GM13977 (cell line): ENCODE measurements around the gene OSCAR.

Experiments used
- DNase-seq: peaks from one replicate; pipeline ENCODE4 v3.0.0; 2012; ENCODE audit warnings: low spot score
- in situ Hi-C: fragments of 300-500 bp; cut with MboI; formaldehyde crosslinking; loops from one replicate; pipeline ENCODE4 v1.12.0; 2022; ENCODE audit warnings: low sequenced_read_pairs, low pct_unique_long_range_greater_than_20kb, mixed read lengths, inconsistent platforms; ENCODE audit not compliant: unreplicated experiment
- TF ChIP-seq, protein P1 (sequence below): IDR thresholded peaks from 2 replicates; pipeline ENCODE4 v1.5.1; 2012; ENCODE audit warnings: mild to moderate bottlenecking, control low read depth; ENCODE audit not compliant: insufficient read depth; ENCODE audit errors: extremely low read depth, missing control alignments

The OSCAR gene

DNA sequence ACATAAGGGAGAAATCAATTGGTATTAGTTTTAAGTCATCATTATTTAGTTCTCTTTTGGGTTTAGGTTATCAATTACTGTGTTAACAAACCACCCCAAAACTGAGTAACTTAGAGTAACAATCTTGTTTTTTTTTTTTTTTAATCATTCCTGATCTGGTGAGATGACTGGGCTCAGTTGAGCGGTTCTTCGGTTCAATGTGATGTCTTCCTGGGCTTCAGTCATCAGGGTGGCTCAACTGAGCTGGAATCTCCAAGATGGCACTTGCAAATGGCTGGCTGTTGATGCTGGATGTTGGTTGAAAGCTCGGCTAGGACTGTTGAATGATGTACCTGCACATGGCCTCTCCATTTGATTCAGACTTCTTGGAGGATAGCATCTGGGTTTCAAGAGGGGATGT, 16.2 kb downstream of the OSCAR start:
- in situ Hi-C loops, result no loop called here
- TF ChIP-seq, protein P1, sequence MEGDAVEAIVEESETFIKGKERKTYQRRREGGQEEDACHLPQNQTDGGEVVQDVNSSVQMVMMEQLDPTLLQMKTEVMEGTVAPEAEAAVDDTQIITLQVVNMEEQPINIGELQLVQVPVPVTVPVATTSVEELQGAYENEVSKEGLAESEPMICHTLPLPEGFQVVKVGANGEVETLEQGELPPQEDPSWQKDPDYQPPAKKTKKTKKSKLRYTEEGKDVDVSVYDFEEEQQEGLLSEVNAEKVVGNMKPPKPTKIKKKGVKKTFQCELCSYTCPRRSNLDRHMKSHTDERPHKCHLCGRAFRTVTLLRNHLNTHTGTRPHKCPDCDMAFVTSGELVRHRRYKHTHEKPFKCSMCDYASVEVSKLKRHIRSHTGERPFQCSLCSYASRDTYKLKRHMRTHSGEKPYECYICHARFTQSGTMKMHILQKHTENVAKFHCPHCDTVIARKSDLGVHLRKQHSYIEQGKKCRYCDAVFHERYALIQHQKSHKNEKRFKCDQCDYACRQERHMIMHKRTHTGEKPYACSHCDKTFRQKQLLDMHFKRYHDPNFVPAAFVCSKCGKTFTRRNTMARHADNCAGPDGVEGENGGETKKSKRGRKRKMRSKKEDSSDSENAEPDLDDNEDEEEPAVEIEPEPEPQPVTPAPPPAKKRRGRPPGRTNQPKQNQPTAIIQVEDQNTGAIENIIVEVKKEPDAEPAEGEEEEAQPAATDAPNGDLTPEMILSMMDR, result no peak
- no peak for DNase-seq

DNA sequence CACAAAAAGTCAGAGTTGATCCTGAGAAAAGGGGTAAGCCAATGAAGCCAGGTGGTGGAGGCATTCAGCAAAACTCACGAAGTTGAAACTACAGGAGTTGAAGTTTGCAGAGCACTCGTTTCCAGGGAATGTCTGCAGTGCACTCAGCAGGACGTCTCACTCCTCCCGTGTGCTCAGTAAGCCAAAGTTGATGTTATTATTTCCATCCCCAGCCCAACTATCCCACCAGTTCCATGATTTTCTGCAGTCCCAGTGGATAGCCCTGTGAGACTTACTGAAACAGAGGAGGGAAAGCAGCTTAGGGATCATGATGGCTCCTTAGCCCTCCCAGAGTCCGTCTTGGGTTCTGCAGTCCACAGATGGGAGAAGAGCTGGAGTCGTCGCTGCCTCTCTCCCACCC, 19.6 kb downstream of the OSCAR start, which contains the start of gene TARM1:
Gene TARM1, minus strand, starts transcription at position 334 of the 400 bp plus-strand sequence. Its CDS starts 25 bp downstream, at position 309.
- TF ChIP-seq, protein P1, result no peak
- in situ Hi-C loops, result no loop called here
- DNase-seq, result no peak

DNA sequence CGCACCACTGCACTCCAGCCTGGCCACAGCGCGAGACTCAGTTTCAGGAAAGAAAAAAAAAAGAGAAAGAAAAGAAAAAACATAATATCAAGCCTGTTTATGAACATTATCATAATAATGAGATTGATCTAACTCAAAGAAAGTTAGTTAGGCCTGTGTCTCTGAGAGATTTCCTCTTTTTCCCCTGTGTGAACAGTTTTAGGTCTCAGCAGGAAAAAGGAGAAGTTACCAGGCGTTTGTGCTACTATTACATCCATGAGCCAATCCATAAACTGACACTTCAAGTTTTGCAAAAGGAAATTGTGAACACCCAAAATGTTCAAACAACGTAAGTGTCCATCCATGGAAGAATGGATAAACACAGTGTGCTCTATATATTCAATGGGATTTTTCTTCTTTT, 23.3 kb downstream of the OSCAR start:
- DNase-seq, result peak; percentile 1
- in situ Hi-C loops, result no loop called here
- TF ChIP-seq, protein P1, result no peak

DNA sequence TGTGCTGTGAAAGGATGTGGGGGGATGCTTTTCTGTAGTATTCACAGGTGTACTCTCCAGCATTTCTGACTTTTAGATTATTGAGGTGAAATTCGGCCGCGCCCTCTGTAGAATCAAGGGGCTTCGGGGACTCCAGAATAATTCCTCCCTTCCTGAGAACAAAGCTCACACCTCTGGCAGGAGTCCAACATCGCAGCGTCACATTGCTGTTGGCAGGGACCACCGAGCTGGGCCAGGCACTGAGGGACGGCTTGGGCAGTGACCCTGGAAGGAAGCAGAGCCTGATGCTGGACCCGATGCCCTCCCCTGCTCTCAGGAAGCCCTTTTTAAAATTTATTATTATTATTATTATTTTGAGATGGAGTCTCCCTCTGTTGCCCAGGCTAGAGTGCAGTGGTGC, 25.8 kb downstream of the OSCAR start:
- DNase-seq, result peak; percentile 1
- in situ Hi-C loops, result no loop called here
- TF ChIP-seq, protein P1, result no peak

DNA sequence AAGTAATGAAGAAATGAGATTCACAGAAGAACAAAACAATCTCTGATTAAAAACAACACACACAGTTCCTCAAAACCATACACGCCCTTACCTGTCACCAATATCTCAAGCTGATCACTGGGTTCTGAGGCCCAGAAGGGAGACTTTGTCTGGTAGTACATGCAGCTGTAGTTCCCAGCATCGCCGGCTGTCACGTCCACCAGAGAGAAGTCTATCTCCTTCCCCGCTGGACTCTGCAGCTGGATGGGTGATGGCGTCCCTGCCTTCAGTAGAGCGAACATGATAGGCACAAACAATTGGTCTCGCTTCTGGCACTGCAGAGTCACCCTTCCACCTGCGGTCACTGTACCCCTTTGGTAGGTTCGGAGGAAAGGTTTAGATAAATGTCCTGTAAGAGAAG, 26.8 kb downstream of the OSCAR start:
- TF ChIP-seq, protein P1, result no peak
- peak; percentile 2 for DNase-seq
- in situ Hi-C loops, result no loop called here

DNA sequence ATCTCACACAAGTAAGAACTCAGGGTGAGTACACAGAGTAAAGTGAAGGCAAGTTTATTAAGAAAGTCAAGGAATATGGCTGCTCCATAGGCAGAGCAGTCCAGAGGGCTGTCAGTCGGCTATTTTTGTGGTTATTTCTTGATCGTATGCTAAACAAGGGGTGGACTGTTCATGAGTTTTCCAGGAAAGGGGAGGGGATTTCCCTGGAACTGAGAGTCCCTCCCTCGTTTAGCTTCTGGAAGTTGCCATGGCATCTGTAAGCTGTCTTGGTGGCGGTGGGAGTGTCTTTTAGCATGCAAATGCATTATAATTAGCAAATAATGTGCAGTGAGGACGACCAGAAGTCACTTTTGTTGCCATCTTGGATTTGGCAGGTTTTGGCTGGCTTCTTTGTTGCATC, 31.1 kb downstream of the OSCAR start:
- TF ChIP-seq, protein P1, result no peak
- in situ Hi-C loops, result no loop called here
- no peak for DNase-seq

DNA sequence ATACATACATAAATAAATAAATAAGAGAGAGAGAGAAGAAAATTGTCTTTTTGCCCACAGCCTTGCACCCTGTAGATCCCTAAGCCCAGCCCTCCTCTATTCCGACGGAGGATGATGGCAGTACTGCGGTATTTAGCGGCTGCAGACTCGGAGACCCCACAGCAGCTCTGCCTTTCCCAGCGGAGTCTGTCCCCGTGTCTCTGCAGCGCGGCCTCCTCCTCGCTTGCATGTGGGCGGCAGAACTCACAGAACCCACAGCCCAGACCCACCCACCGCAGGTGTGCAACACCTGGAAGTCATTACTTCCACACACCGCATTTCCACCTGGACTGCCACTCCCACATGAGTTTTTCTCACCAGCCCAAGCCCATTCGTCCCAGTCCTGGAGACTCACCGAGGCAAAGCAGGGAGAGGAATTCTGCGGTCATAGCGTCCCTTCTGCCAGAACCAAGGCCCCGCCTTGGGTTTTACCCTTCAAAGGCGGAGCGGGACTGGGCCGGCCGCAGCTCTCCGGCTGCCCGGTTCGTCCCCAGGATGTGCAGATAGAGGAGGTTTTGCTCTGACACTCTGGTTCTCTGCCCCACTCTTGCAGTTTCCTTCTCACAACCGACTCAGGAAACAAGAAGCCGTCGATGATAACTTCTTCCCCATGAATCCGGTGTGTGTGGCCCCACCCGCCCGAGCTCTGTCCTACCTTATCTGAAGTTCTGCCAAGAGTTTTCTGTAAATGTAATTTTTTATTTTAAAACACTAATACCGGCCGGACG, 37.1 kb downstream of the OSCAR start, which contains the start of gene VSTM1:
Gene VSTM1, minus strand, starts transcription at position 548 of the 767 bp plus-strand sequence. Its CDS starts 120 bp downstream, at position 428.
- in situ Hi-C loops, result no loop called here
- TF ChIP-seq, protein P1, result no peak
- DNase-seq, result peak; percentile 2
